Right atrium auricular region (tissue), 2 donors: ENCODE measurements around the gene MOSMO. TPM values are rescaled to one million over a fixed set of nuclear protein-coding genes. Genes with fewer than 3 reads are reported as not detected.

Experiments
- DNase-seq: peaks from one replicate; pipeline ENCODE4 v3.0.0-alpha.2; 2019; ENCODE audit warnings: low spot score
- H3K27ac ChIP-seq, 2 donors: fragments of 200-600 bp; sonication (generic); 1 replicate in 1 of 2; 2 replicates in 1 of 2; pipeline ENCODE4 v1.5.1; 2016 to 2019
- H3K27me3 ChIP-seq, 2 donors: fragments of 200-600 bp; sonication (generic); one replicate each; pipeline versions ENCODE4 v1.5.1 to v1.6.0; 2017 to 2019
- H3K36me3 ChIP-seq: fragments of 200-600 bp; sonication (generic); one replicate; pipeline ENCODE4 v1.5.1; 2016
- H3K4me1 ChIP-seq, 2 donors: fragments of 200-600 bp; sonication (generic); one replicate each; pipeline versions ENCODE4 v1.5.1 to v1.6.0; 2017 to 2019
- H3K4me3 ChIP-seq, 2 donors: fragments of 200-600 bp; sonication (generic); 1 replicate in 1 of 2; 2 replicates in 1 of 2; pipeline ENCODE4 v1.5.1; 2017 to 2019; ENCODE audit warnings: mild to moderate bottlenecking in 1 of 2, moderate library complexity in 1 of 2
- H3K9me3 ChIP-seq, 2 donors: fragments of 200-600 bp; sonication (generic); one replicate each; pipeline ENCODE4 v1.5.1; 2019
- CTCF ChIP-seq, 2 donors: fragments of 200-600 bp; sonication (generic); IDR thresholded peaks; one replicate each; pipeline ENCODE4 v1.5.1; 2019; ENCODE audit warnings: antibody characterized with exemption in 2 of 2
- total RNA-seq, 2 donors: library from RNA; depleted of rRNA; stranded (reverse); fragments of >200 nt; gene quantifications; one replicate each; pipeline ENCODE4 v1.1.0, GENCODE V29; 2016

MOSMO gene
- 10 to 100 TPM; 10.9 to 12.1 TPM for total RNA-seq

GRCh38 chr16:22007509-22008214 lies at the start of gene MOSMO:
MOSMO (plus strand) TSS chr16:22008111; CDS start chr16:22008302, 191 bp downstream.
- no peaks in the 10 kb centered on the region for H3K27me3 ChIP-seq
- peak within 1 kb of the TSS; percentile 96 to 98 for H3K4me3 ChIP-seq
- TF ChIP-seq CTCF (IDR thresholded peaks at IDR 0.05): no peak
- DNase-seq: peak; percentile 69
- H3K4me1 ChIP-seq: peaks cover 0 to 29% of the 10 kb centered on the region in 2 donors
- peak within 1 kb of the TSS; percentile 90 to 94 for H3K27ac ChIP-seq
- H3K36me3 ChIP-seq: no peaks in the 10 kb centered on the region
- no peaks in the 10 kb centered on the region for H3K9me3 ChIP-seq

- H3K4me3 ChIP-seq: no peak overlapping the region
- no peak for TF ChIP-seq CTCF (IDR thresholded peaks at IDR 0.05)
- no peak overlapping the region for H3K27ac ChIP-seq
- H3K27me3 ChIP-seq: no peaks in the 10 kb centered on the region
- H3K36me3 ChIP-seq: peaks cover 81% of the 10 kb centered on the region
- no peak for DNase-seq
- no peaks in the 10 kb centered on the region for H3K9me3 ChIP-seq
- H3K4me1 ChIP-seq: peaks cover 0 to 17% of the 10 kb centered on the region in 2 donors
Measured at GRCh38 chr16:21959050-21959449, 48.9 kb upstream of the MOSMO start.

- H3K36me3 ChIP-seq: peaks cover 100% of the 10 kb centered on the region
- no peaks in the 10 kb centered on the region for H3K4me1 ChIP-seq
- H3K27ac ChIP-seq: no peak overlapping the region
- no peak for TF ChIP-seq CTCF (IDR thresholded peaks at IDR 0.05)
- no peaks in the 10 kb centered on the region for H3K9me3 ChIP-seq
- no peak overlapping the region for H3K4me3 ChIP-seq
- no peaks in the 10 kb centered on the region for H3K27me3 ChIP-seq
- no peak for DNase-seq
Measured at GRCh38 chr16:21962475-21962874, 45.4 kb upstream of the MOSMO start.

GRCh38 chr16:21963887-21964286 lies 44.0 kb upstream of the MOSMO start:
- H3K36me3 ChIP-seq: peaks cover 100% of the 10 kb centered on the region

GRCh38 chr16:21964353-21964752 lies 43.6 kb upstream of the MOSMO start:
- DNase-seq: no peak
- no peak for TF ChIP-seq CTCF (IDR thresholded peaks at IDR 0.05)
- Histone ChIP-seq H3K27me3 (no peaks in the 10 kb centered on the region), H3K4me3 (no peak overlapping the region), H3K27ac (no peak overlapping the region), H3K4me1 (no peaks in the 10 kb centered on the region), H3K36me3 (peaks cover 99% of the 10 kb centered on the region), H3K9me3 (no peaks in the 10 kb centered on the region)

More at GRCh38 chr16:21963887-21964286, 44.0 kb upstream of the MOSMO start:
- no peak for DNase-seq
- H3K4me1 ChIP-seq: no peaks in the 10 kb centered on the region
- no peaks in the 10 kb centered on the region for H3K27me3 ChIP-seq
- H3K4me3 ChIP-seq: no peak overlapping the region
- no peaks in the 10 kb centered on the region for H3K9me3 ChIP-seq
- H3K27ac ChIP-seq: no peak overlapping the region
- TF ChIP-seq CTCF (IDR thresholded peaks at IDR 0.05): no peak

- H3K4me3 ChIP-seq: no peak overlapping the region
- H3K27ac ChIP-seq: no peak overlapping the region
- H3K4me1 ChIP-seq: no peaks in the 10 kb centered on the region
- no peaks in the 10 kb centered on the region for H3K27me3 ChIP-seq
- DNase-seq: no peak
- H3K9me3 ChIP-seq: no peaks in the 10 kb centered on the region
- H3K36me3 ChIP-seq: peaks cover 99% of the 10 kb centered on the region
- no peak for TF ChIP-seq CTCF (IDR thresholded peaks at IDR 0.05)
Measured at GRCh38 chr16:21971856-21972255, 36.1 kb upstream of the MOSMO start.
